ENCODE results near the gene PARD3. TPM values are rescaled to one million over a fixed set of nuclear protein-coding genes. Genes with fewer than 3 reads are reported as not detected.

The PARD3 gene
- total RNA-seq, 4 donors from 2014 or later = 30.9 to 54.6 (median 40.0) TPM

GRCh38 chr10:34386921-34387320 is 428.2 kb downstream of the PARD3 start:
- ATAC-seq (ENCODE audit: low FRiP score) (no peak), DNase-seq (ENCODE audit: low spot score) (no peak)
- TF ChIP-seq CTCF (IDR thresholded peaks at IDR 0.05) = no peak

GRCh38 chr10:34384372-34384771 is 430.7 kb downstream of the PARD3 start:
- no peak for TF ChIP-seq CTCF (IDR thresholded peaks at IDR 0.05)
- DNase-seq (ENCODE audit: low spot score) (no peak), ATAC-seq (ENCODE audit: low FRiP score) (no peak)

GRCh38 chr10:34382626-34383025 is 432.5 kb downstream of the PARD3 start:
- DNase-seq (ENCODE audit: low spot score) (no peak), ATAC-seq (ENCODE audit: low FRiP score) (no peak)
- no peak for TF ChIP-seq CTCF (IDR thresholded peaks at IDR 0.05)

GRCh38 chr10:34380856-34381255 is 434.2 kb downstream of the PARD3 start:
- no peak for TF ChIP-seq CTCF (IDR thresholded peaks at IDR 0.05)
- DNase-seq (ENCODE audit: low spot score) (no peak), ATAC-seq (ENCODE audit: low FRiP score) (no peak)

- no peak for ATAC-seq (ENCODE audit: low FRiP score)
- no peak for DNase-seq (ENCODE audit: low spot score)
- TF ChIP-seq CTCF (IDR thresholded peaks at IDR 0.05) = no peak
These were observed 436.8 kb downstream of the PARD3 start for GRCh38 chr10:34378297-34378696.

GRCh38 chr10:34377833-34378232 is 437.3 kb downstream of the PARD3 start:
- no peak for DNase-seq (ENCODE audit: low spot score)
- no peak for TF ChIP-seq CTCF (IDR thresholded peaks at IDR 0.05)
- no peak for ATAC-seq (ENCODE audit: low FRiP score)

- no peak for TF ChIP-seq CTCF (IDR thresholded peaks at IDR 0.05)
- ATAC-seq (ENCODE audit: low FRiP score) (no peak), DNase-seq (ENCODE audit: low spot score) (no peak)
These were observed 440.6 kb downstream of the PARD3 start for GRCh38 chr10:34374356-34375045.
